ENCODE measurements around the gene WRNIP1.

GRCh38 chr6:2784930-2785329 is 19.7 kb downstream of the WRNIP1 start:
- TF ChIP-seq CTCF (IDR thresholded peaks at IDR 0.05) (no peak), EZH2 (IDR thresholded peaks at IDR 0.05) (no peak)

All from neural progenitor cell (in vitro differentiated cells).